GM12872 (cell line): ENCODE data around the gene RPP38.

Experiments used
- CTCF ChIP-seq: IDR thresholded peaks from 3 replicates; pipeline ENCODE4 v1.5.1; 2011; ENCODE audit warnings: low read depth, mild to moderate bottlenecking, low read length, moderate library complexity; ENCODE audit not compliant: insufficient read depth

Gene RPP38

GRCh38 chr10:15088428-15089261, 8.5 kb upstream of the RPP38 start, which contains the start of gene ACBD7:
ACBD7 (minus strand) TSS chr10:15088776; CDS start chr10:15088728, 48 bp downstream.
- TF ChIP-seq CTCF: peak; percentile 38; the same call in 2 of the 3 replicates

- no peak for TF ChIP-seq CTCF
These were observed 5.7 kb upstream of the RPP38 start for GRCh38 chr10:15091418-15091817.

- no peak for TF ChIP-seq CTCF
These were observed 4.2 kb upstream of the RPP38 start for GRCh38 chr10:15092855-15093408.

- TF ChIP-seq CTCF: no peak
These were observed 519 bp upstream of the RPP38 start for GRCh38 chr10:15096661-15097010.

- no peak for TF ChIP-seq CTCF
These were observed 2.7 kb downstream of the RPP38 start for GRCh38 chr10:15099886-15100285.

- TF ChIP-seq CTCF: no peak
These were observed 6.4 kb downstream of the RPP38 start for GRCh38 chr10:15103513-15103912.

- peak; percentile 92 for TF ChIP-seq CTCF
These were observed 9.3 kb downstream of the RPP38 start for GRCh38 chr10:15106352-15107013.
